Tongue (tissue), 2 donors: ENCODE measurements around the gene HIBADH. TPM values are rescaled to one million over a fixed set of nuclear protein-coding genes. Genes with fewer than 3 reads are reported as not detected.

Experiments
- DNase-seq: peaks from one replicate; pipeline ENCODE4 v3.0.0-alpha.2; 2015
- total RNA-seq: library from RNA; depleted of rRNA; stranded (reverse); fragments of >200 nt; gene quantifications from one replicate; pipeline ENCODE4 v1.2.3, GENCODE V29; 2014

The HIBADH gene
- total RNA-seq = 57.0 TPM

GRCh38 chr7:27662490-27663205 is at the start of gene HIBADH:
Gene HIBADH (minus strand): TSS chr7:27662883. CDS start chr7:27662788, 95 bp downstream.
- peak; percentile 100 for DNase-seq

- no peak for DNase-seq
Observed at GRCh38 chr7:27712217-27712616, 49.5 kb upstream of the HIBADH start.

GRCh38 chr7:27709137-27710075 is 46.7 kb upstream of the HIBADH start:
- no peak for DNase-seq

GRCh38 chr7:27708485-27708884 is 45.8 kb upstream of the HIBADH start:
- DNase-seq = no peak

- DNase-seq = no peak
Observed at GRCh38 chr7:27705200-27705594, 42.5 kb upstream of the HIBADH start.

- DNase-seq = no peak
Observed at GRCh38 chr7:27704422-27705199, 41.9 kb upstream of the HIBADH start.

GRCh38 chr7:27703181-27703580 is 40.5 kb upstream of the HIBADH start:
- DNase-seq = no peak

GRCh38 chr7:27700501-27700900 is 37.8 kb upstream of the HIBADH start:
- DNase-seq = no peak

- DNase-seq = no peak
Observed at GRCh38 chr7:27699751-27700150, 37.1 kb upstream of the HIBADH start.

GRCh38 chr7:27697861-27698430 is 35.3 kb upstream of the HIBADH start:
- no peak for DNase-seq

GRCh38 chr7:27695096-27695495 is 32.4 kb upstream of the HIBADH start:
- DNase-seq = no peak

GRCh38 chr7:27693794-27694193 is 31.1 kb upstream of the HIBADH start:
- DNase-seq = no peak

GRCh38 chr7:27690649-27691048 is 28.0 kb upstream of the HIBADH start:
- no peak for DNase-seq

- no peak for DNase-seq
Observed at GRCh38 chr7:27689591-27690164, 27.0 kb upstream of the HIBADH start.

GRCh38 chr7:27689150-27689549 is 26.5 kb upstream of the HIBADH start:
- no peak for DNase-seq

GRCh38 chr7:27688646-27689045 is 26.0 kb upstream of the HIBADH start:
- no peak for DNase-seq

GRCh38 chr7:27688056-27688455 is 25.4 kb upstream of the HIBADH start:
- no peak for DNase-seq

GRCh38 chr7:27686315-27686714 is 23.6 kb upstream of the HIBADH start:
- DNase-seq = no peak

- DNase-seq = no peak
Observed at GRCh38 chr7:27685893-27686292, 23.2 kb upstream of the HIBADH start.

GRCh38 chr7:27685209-27685608 is 22.5 kb upstream of the HIBADH start:
- no peak for DNase-seq

GRCh38 chr7:27684491-27684890 is 21.8 kb upstream of the HIBADH start:
- DNase-seq = no peak

- no peak for DNase-seq
Observed at GRCh38 chr7:27680610-27681009, 17.9 kb upstream of the HIBADH start.
